GM21423 (cell line): ENCODE data around the gene ADAM15.

ENCODE experiments used
- ATAC-seq: cut with Tn5 transposase; IDR thresholded peaks from one replicate; pipeline ENCODE4 v1.9.1; 2021; ENCODE audit warnings: mild to moderate bottlenecking, moderate library complexity; ENCODE audit not compliant: unreplicated experiment

The ADAM15 gene

GRCh38 chr1:155012026-155012546 is 39.0 kb upstream of the ADAM15 start:
- ATAC-seq: no peak

- ATAC-seq: no peak
Measured at GRCh38 chr1:155012776-155013602, 38.1 kb upstream of the ADAM15 start.

GRCh38 chr1:155013632-155014031 is 37.5 kb upstream of the ADAM15 start:
- ATAC-seq: no peak

- ATAC-seq: no peak
Measured at GRCh38 chr1:155014709-155015508, 36.2 kb upstream of the ADAM15 start.

GRCh38 chr1:155015527-155016230 is 35.4 kb upstream of the ADAM15 start:
- no peak for ATAC-seq

- ATAC-seq: no peak
Measured at GRCh38 chr1:155016231-155016831, 34.8 kb upstream of the ADAM15 start.

- ATAC-seq: peak; percentile 69
Measured at GRCh38 chr1:155017041-155017945, 33.8 kb upstream of the ADAM15 start.

- no peak for ATAC-seq
Measured at GRCh38 chr1:155017946-155018316, 33.2 kb upstream of the ADAM15 start.

- ATAC-seq: no peak
Measured at GRCh38 chr1:155018617-155019348, 32.3 kb upstream of the ADAM15 start.

- ATAC-seq: no peak
Measured at GRCh38 chr1:155019377-155020245, 31.5 kb upstream of the ADAM15 start.

- no peak for ATAC-seq
Measured at GRCh38 chr1:155022136-155022926, 28.8 kb upstream of the ADAM15 start.

GRCh38 chr1:155022927-155023236 is 28.2 kb upstream of the ADAM15 start:
- ATAC-seq: no peak

GRCh38 chr1:155023627-155024026 is 27.5 kb upstream of the ADAM15 start:
- ATAC-seq: no peak

GRCh38 chr1:155024315-155024714 is 26.8 kb upstream of the ADAM15 start:
- ATAC-seq: no peak

GRCh38 chr1:155026154-155026553 is 25.0 kb upstream of the ADAM15 start:
- ATAC-seq: no peak

- ATAC-seq: no peak
Measured at GRCh38 chr1:155026588-155026987, 24.5 kb upstream of the ADAM15 start.

GRCh38 chr1:155029513-155030242 is 21.4 kb upstream of the ADAM15 start:
- ATAC-seq: no peak
